Mesenchymal stem cell (in vitro differentiated cells and primary cell): ENCODE data around the gene CDCA7L.

Experiments used
- DNase-seq: peaks from one replicate; pipeline ENCODE4 v3.0.0-alpha.2; 2013
- H2AFZ ChIP-seq: one replicate; pipeline ENCODE4 v1.6.1; 2013; ENCODE audit warnings: low read depth, mild to moderate bottlenecking, control low read depth, inconsistent platforms, low read length, moderate library complexity
- H2AK5ac ChIP-seq: 2 replicates; pipeline ENCODE4 v1.6.1; 2013; ENCODE audit warnings: low read length, moderate library complexity, mild to moderate bottlenecking, inconsistent platforms; ENCODE audit not compliant: severe bottlenecking
- H2BK120ac ChIP-seq: one replicate; pipeline ENCODE4 v1.6.1; 2013; ENCODE audit warnings: low read depth, mild to moderate bottlenecking, inconsistent platforms, low read length, moderate library complexity
- H2BK12ac ChIP-seq, 2 experiments: one replicate each; pipeline ENCODE4 v1.6.1; 2013; ENCODE audit warnings: inconsistent platforms in 2 of 2, low read length in 2 of 2, mild to moderate bottlenecking in 2 of 2, moderate library complexity in 2 of 2, control low read depth in 1 of 2
- H2BK15ac ChIP-seq: one replicate; pipeline ENCODE4 v1.6.1; 2013; ENCODE audit warnings: mild to moderate bottlenecking, low read depth, inconsistent platforms; ENCODE audit not compliant: poor library complexity, severe bottlenecking
- H2BK5ac ChIP-seq: 2 replicates; pipeline ENCODE4 v1.6.1; 2013; ENCODE audit warnings: low read depth, mild to moderate bottlenecking, low read length, control low read depth, inconsistent platforms; ENCODE audit not compliant: poor library complexity, severe bottlenecking
- H3K14ac ChIP-seq, 2 experiments: one replicate each; pipeline ENCODE4 v1.6.1; 2013; ENCODE audit warnings: inconsistent platforms in 2 of 2, low read length in 2 of 2, control low read depth in 1 of 2, mild to moderate bottlenecking in 1 of 2, moderate library complexity in 1 of 2
- H3K18ac ChIP-seq, 2 experiments: one replicate each; pipeline ENCODE4 v1.6.1; 2013; ENCODE audit warnings: inconsistent platforms in 2 of 2, low read length in 2 of 2, control low read depth in 1 of 2, low read depth in 1 of 2, mild to moderate bottlenecking in 1 of 2
- H3K23ac ChIP-seq, 2 experiments: one replicate each; pipeline ENCODE4 v1.6.1; 2013; ENCODE audit warnings: inconsistent platforms in 2 of 2, low read length in 2 of 2, mild to moderate bottlenecking in 2 of 2, moderate library complexity in 2 of 2, control low read depth in 1 of 2
- H3K27ac ChIP-seq: 2 replicates; pipeline ENCODE4 v1.5.1; 2013; ENCODE audit warnings: mild to moderate bottlenecking, moderate library complexity, low read length, control low read depth, inconsistent platforms; ENCODE audit not compliant: poor library complexity, severe bottlenecking
- H3K27me3 ChIP-seq, 2 experiments: 2 replicates each; pipeline versions ENCODE4 v1.6.1 to v1.7.0; 2013; ENCODE audit warnings: low read length in 2 of 2, mild to moderate bottlenecking in 2 of 2, moderate library complexity in 2 of 2, control low read depth in 1 of 2, inconsistent platforms in 1 of 2; ENCODE audit not compliant: control insufficient read depth in 1 of 2, insufficient read depth in 1 of 2
- H3K36me3 ChIP-seq, 2 experiments: 2 replicates each; pipeline versions ENCODE4 v1.6.1 to v1.7.0; 2013; ENCODE audit warnings: low read length in 2 of 2, control low read depth in 1 of 2, inconsistent platforms in 1 of 2, low read depth in 1 of 2, mild to moderate bottlenecking in 1 of 2; ENCODE audit not compliant: insufficient read depth in 2 of 2, control insufficient read depth in 1 of 2
- H3K4ac ChIP-seq, 2 experiments: one replicate each; pipeline ENCODE4 v1.6.1; 2013; ENCODE audit warnings: inconsistent platforms in 2 of 2, low read length in 2 of 2, mild to moderate bottlenecking in 2 of 2, moderate library complexity in 2 of 2, control low read depth in 1 of 2, low read depth in 1 of 2
- H3K4me1 ChIP-seq: 2 replicates; pipeline ENCODE4 v1.6.1; 2013; ENCODE audit warnings: low read depth, low read length, control low read depth; ENCODE audit not compliant: control insufficient read depth, insufficient read depth
- H3K4me2 ChIP-seq: 2 replicates; pipeline ENCODE4 v1.6.1; 2013; ENCODE audit warnings: low read length, mild to moderate bottlenecking, inconsistent platforms; ENCODE audit not compliant: poor library complexity, severe bottlenecking
- H3K4me3 ChIP-seq, 2 experiments: 2 replicates each; pipeline versions ENCODE4 v1.5.1 to v1.7.0; 2013; ENCODE audit warnings: low read length in 2 of 2, mild to moderate bottlenecking in 2 of 2, control low read depth in 1 of 2, low read depth in 1 of 2; ENCODE audit not compliant: insufficient read depth in 1 of 2
- H3K79me1 ChIP-seq: replicated peaks from 2 replicates; pipeline ENCODE4 v1.6.1; 2013; ENCODE audit warnings: mild to moderate bottlenecking, control low read depth, low read length, inconsistent platforms; ENCODE audit not compliant: poor library complexity, severe bottlenecking
- H3K9ac ChIP-seq: 2 replicates; pipeline ENCODE4 v1.7.0; 2013; ENCODE audit warnings: mild to moderate bottlenecking, low read length, moderate library complexity
- H3K9me3 ChIP-seq: 2 replicates; pipeline ENCODE4 v1.7.0; 2013; ENCODE audit warnings: mild to moderate bottlenecking, low read length; ENCODE audit not compliant: control insufficient read depth
- H4K8ac ChIP-seq: one replicate; pipeline ENCODE4 v1.6.1; 2013; ENCODE audit warnings: inconsistent platforms, mild to moderate bottlenecking, low read length, moderate library complexity
- H4K91ac ChIP-seq: one replicate; pipeline ENCODE4 v1.6.1; 2013; ENCODE audit warnings: mild to moderate bottlenecking, low read length, inconsistent platforms
- WGBS: methylation state at CpG from one replicate; pipeline ENCODE4 v1.1.7; 2013; ENCODE audit warnings: mixed read lengths; 5-methylcytosine and 5-hydroxymethylcytosine counted together

Gene CDCA7L

DNA sequence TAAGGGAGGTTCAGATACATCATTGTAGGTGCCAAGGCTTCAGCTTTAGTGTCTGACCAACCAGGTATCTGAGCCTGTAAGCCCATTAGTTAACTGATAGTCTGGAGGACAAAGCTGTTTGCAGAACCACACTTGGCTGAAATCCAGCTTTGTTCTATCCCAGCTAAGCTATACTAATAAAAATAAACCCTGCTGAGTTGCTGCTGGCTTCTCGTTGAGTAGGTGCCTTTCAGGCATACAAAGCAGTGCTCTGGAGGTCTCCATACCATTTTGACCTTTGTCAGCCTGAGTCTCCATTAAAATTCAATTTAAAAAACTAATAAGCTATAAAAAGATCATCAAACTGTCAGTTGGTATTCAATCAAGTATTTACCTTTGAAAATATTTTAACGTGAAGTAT, 22.0 kb downstream of the CDCA7L start:
- Histone ChIP-seq H3K4me3 (no peak overlapping the region), H3K79me1 (peaks cover 20% of the 10 kb centered on the region), H3K23ac (no peak overlapping the region), H2BK120ac (no peak overlapping the region), H4K8ac (no peak overlapping the region), H3K4me2 (no peak overlapping the region), H3K14ac (no peak overlapping the region), H3K18ac (no peak overlapping the region), H3K4me1 (peaks cover 2% of the 10 kb centered on the region), H2AK5ac (no peak overlapping the region), H3K4ac (no peak overlapping the region), H3K27me3 (no peaks in the 10 kb centered on the region), H2BK12ac (no peak overlapping the region), H4K91ac (no peak overlapping the region), H3K9me3 (no peaks in the 10 kb centered on the region), H2BK15ac (no peak overlapping the region), H2BK5ac (no peak overlapping the region), H3K27ac (no peak overlapping the region), H2AFZ (no peak overlapping the region), H3K36me3 (peaks cover 0 to 4% of the 10 kb centered on the region in 2 experiments), H3K9ac (no peak overlapping the region)
- DNase-seq = no peak
- 33% methylated on average over 1 of the region's 2 CpGs for WGBS

DNA sequence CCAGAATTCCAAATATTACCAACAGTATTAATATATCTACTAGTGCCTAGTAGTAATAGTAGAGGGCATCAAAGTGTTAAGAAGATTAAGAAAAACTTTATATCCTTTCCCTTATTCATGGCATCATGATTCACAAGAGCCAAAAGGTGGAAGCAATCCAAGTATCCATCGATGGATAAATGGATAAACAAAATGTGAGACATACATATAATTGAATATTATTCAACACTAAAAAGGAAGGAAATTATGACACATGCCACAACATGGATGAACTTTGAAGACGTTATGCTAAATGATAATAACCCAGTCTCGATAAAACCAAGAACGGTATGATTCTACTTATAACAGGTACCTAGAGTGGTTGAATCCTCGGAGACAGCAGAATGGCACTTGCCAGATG, 23.1 kb downstream of the CDCA7L start:
- WGBS = 96% methylated on average over 4 of the region's 5 CpGs

DNA sequence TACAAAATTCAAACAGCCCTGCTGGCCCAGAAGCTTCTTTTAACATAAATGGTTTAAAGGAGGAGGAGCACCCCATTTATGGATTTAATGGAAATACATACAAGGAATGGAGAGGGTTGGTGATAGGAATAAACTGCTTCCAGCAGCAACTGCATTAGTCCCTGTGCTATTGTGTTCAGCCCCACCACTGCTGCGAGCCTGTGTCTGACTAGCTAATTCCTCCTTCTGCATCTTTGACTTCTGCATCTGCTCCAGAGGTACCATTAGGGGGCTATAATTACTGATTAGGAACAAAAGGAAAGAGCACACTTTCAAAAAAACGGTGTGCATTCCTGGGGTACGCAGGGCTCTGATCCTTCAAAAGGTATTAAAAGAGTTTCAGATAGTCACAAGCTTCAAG, 24.8 kb downstream of the CDCA7L start:
- Histone ChIP-seq H3K27ac (no peak overlapping the region), H3K4me2 (no peak overlapping the region), H3K23ac (no peak overlapping the region), H3K79me1 (peaks cover 20% of the 10 kb centered on the region), H2BK15ac (no peak overlapping the region), H2BK5ac (no peak overlapping the region), H2BK12ac (no peak overlapping the region), H3K18ac (no peak overlapping the region), H2BK120ac (no peak overlapping the region), H4K8ac (no peak overlapping the region), H2AK5ac (no peak overlapping the region), H3K9me3 (no peaks in the 10 kb centered on the region), H3K4me1 (no peaks in the 10 kb centered on the region), H3K9ac (no peak overlapping the region), H4K91ac (no peak overlapping the region), H3K14ac (no peak overlapping the region), H3K4me3 (no peak overlapping the region), H3K27me3 (no peaks in the 10 kb centered on the region), H2AFZ (no peak overlapping the region), H3K4ac (no peak overlapping the region), H3K36me3 (peaks cover 3% of the 10 kb centered on the region in 2 experiments)
- no peak for DNase-seq
- WGBS = 44% methylated on average over 2 of the region's 3 CpGs

More for the DNA sequence above, 23.1 kb downstream of the CDCA7L start:
- Histone ChIP-seq H3K18ac (no peak overlapping the region), H3K14ac (no peak overlapping the region), H3K36me3 (peaks cover 0 to under 1% of the 10 kb centered on the region in 2 experiments), H2BK12ac (no peak overlapping the region), H2AFZ (no peak overlapping the region), H4K91ac (no peak overlapping the region), H3K4me2 (no peak overlapping the region), H3K4me3 (no peak overlapping the region), H2AK5ac (no peak overlapping the region), H3K79me1 (peaks cover 17% of the 10 kb centered on the region), H4K8ac (no peak overlapping the region), H2BK120ac (no peak overlapping the region), H3K9ac (no peak overlapping the region), H2BK15ac (no peak overlapping the region), H3K23ac (no peak overlapping the region), H3K4me1 (no peaks in the 10 kb centered on the region), H3K27me3 (no peaks in the 10 kb centered on the region), H3K4ac (no peak overlapping the region), H3K9me3 (no peaks in the 10 kb centered on the region), H2BK5ac (no peak overlapping the region), H3K27ac (no peak overlapping the region)
- DNase-seq = no peak

DNA sequence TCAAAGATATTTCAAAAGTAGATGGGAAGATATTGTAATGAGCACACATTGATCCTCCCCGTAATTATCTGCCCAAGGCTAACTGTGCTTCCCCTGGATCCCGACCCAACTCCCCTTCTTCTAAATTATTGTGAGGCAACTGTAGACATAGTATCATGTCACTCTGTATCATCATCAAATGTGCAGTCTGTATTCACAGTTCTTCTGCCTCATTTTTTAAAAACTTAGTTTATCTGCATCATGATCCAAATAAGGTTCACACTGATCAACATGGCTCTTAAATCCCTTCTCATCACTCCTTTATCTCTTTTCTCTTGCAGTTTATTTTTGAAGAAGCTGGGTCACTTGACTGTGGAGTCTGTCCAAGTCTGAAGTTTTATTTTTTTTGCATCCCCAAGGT, 27.5 kb downstream of the CDCA7L start:
- H3K79me1 ChIP-seq = peaks cover 30% of the 10 kb centered on the region

More for the DNA sequence above, 27.5 kb downstream of the CDCA7L start:
- H2BK120ac ChIP-seq = no peak overlapping the region
- H3K23ac ChIP-seq = no peak overlapping the region
- H3K36me3 ChIP-seq = peaks cover 14 to 22% of the 10 kb centered on the region in 2 experiments
- H3K4ac ChIP-seq = no peak overlapping the region
- no peak overlapping the region for H3K18ac ChIP-seq
- no peak overlapping the region for H4K91ac ChIP-seq
- no peak overlapping the region for H3K4me3 ChIP-seq
- no peak overlapping the region for H2BK5ac ChIP-seq
- no peak overlapping the region for H2BK15ac ChIP-seq
- no peak overlapping the region for H2AK5ac ChIP-seq
- H4K8ac ChIP-seq = no peak overlapping the region
- no peaks in the 10 kb centered on the region for H3K9me3 ChIP-seq
- H2BK12ac ChIP-seq = no peak overlapping the region
- no peak overlapping the region for H3K9ac ChIP-seq
- H2AFZ ChIP-seq = no peak overlapping the region
- DNase-seq = no peak
- no peaks in the 10 kb centered on the region for H3K27me3 ChIP-seq
- 100% methylated on average over 2 of the region's 2 CpGs for WGBS
- H3K4me2 ChIP-seq = no peak overlapping the region
- H3K27ac ChIP-seq = no peak overlapping the region
- no peak overlapping the region for H3K14ac ChIP-seq
- H3K4me1 ChIP-seq = no peaks in the 10 kb centered on the region
